H9 (cell line): ENCODE results near the gene SNORC. TPM values are rescaled to one million over a fixed set of nuclear protein-coding genes. Genes with fewer than 3 reads are reported as not detected.

Experiments
- DNase-seq: peaks from one replicate; pipeline ENCODE4 v3.0.0-alpha.2; 2017
- H2AFZ ChIP-seq: one replicate; pipeline ENCODE4 v1.6.1; 2013; ENCODE audit warnings: mild to moderate bottlenecking, low read length, control low read depth, moderate library complexity
- H2AK5ac ChIP-seq: 2 replicates; pipeline ENCODE4 v1.6.1; 2013; ENCODE audit warnings: low read length, control low read depth, mixed read lengths; ENCODE audit not compliant: insufficient read length
- H2BK120ac ChIP-seq: one replicate; pipeline ENCODE4 v1.6.1; 2013; ENCODE audit warnings: low read depth, mild to moderate bottlenecking, low read length, control low read depth, inconsistent platforms; ENCODE audit not compliant: poor library complexity, severe bottlenecking
- H2BK12ac ChIP-seq: 2 replicates; pipeline ENCODE4 v1.6.1; 2013; ENCODE audit warnings: low read length, control low read depth, mixed read lengths, low read depth; ENCODE audit not compliant: insufficient read length
- H2BK15ac ChIP-seq: 2 replicates; pipeline ENCODE4 v1.6.1; 2013; ENCODE audit warnings: low read depth, low read length, control low read depth
- H2BK20ac ChIP-seq: one replicate; pipeline ENCODE4 v1.6.1; 2013; ENCODE audit warnings: low read depth, mild to moderate bottlenecking, low read length, control low read depth, inconsistent platforms; ENCODE audit not compliant: poor library complexity, severe bottlenecking
- H2BK5ac ChIP-seq: 2 replicates; pipeline ENCODE4 v1.6.1; 2013; ENCODE audit warnings: low read length, control low read depth, mixed read lengths; ENCODE audit not compliant: insufficient read length
- H3K14ac ChIP-seq: 2 replicates; pipeline ENCODE4 v1.6.1; 2013; ENCODE audit warnings: low read length, control low read depth; ENCODE audit not compliant: insufficient read depth
- H3K18ac ChIP-seq: 2 replicates; pipeline ENCODE4 v1.6.1; 2013; ENCODE audit warnings: low read depth, mild to moderate bottlenecking, mixed read lengths, low read length, control low read depth; ENCODE audit not compliant: insufficient read length
- H3K23ac ChIP-seq: 2 replicates; pipeline ENCODE4 v1.6.1; 2013; ENCODE audit warnings: low read length, control low read depth, mixed read lengths, low read depth; ENCODE audit not compliant: insufficient read length
- H3K23me2 ChIP-seq: 2 replicates; pipeline ENCODE4 v1.6.1; 2013; ENCODE audit warnings: low read depth, mild to moderate bottlenecking, mixed read lengths, low read length, control low read depth; ENCODE audit not compliant: insufficient read length, poor library complexity, severe bottlenecking
- H3K27ac ChIP-seq: 2 replicates; pipeline ENCODE4 v1.5.1; 2013; ENCODE audit warnings: low read length, control low read depth, mixed read lengths, low read depth; ENCODE audit not compliant: insufficient read length
- H3K27me3 ChIP-seq: 2 replicates; pipeline ENCODE4 v1.6.1; 2013; ENCODE audit warnings: low read length, control low read depth, inconsistent platforms; ENCODE audit not compliant: insufficient read depth
- H3K4ac ChIP-seq: 2 replicates; pipeline ENCODE4 v1.6.1; 2013; ENCODE audit warnings: low read depth, mild to moderate bottlenecking, control low read depth, inconsistent platforms, low read length, moderate library complexity
- H3K4me1 ChIP-seq: 2 replicates; pipeline ENCODE4 v1.6.1; 2013; ENCODE audit warnings: low read length, control low read depth, inconsistent platforms; ENCODE audit not compliant: insufficient read depth
- H3K4me2 ChIP-seq: 2 replicates; pipeline ENCODE4 v1.6.1; 2013; ENCODE audit warnings: low read length, control low read depth, mixed read lengths; ENCODE audit not compliant: insufficient read length, insufficient read depth
- H3K56ac ChIP-seq: 2 replicates; pipeline ENCODE4 v1.6.1; 2013; ENCODE audit warnings: low read depth, mild to moderate bottlenecking, mixed read lengths, low read length, control low read depth; ENCODE audit not compliant: insufficient read length
- H3K79me1 ChIP-seq: 2 replicates; pipeline ENCODE4 v1.6.1; 2013; ENCODE audit warnings: low read depth, mild to moderate bottlenecking, moderate library complexity, low read length, control low read depth, inconsistent platforms; ENCODE audit not compliant: insufficient read depth, poor library complexity, severe bottlenecking
- H3K79me2 ChIP-seq: 2 replicates; pipeline ENCODE4 v1.6.1; 2013; ENCODE audit warnings: low read length, control low read depth, inconsistent platforms; ENCODE audit not compliant: insufficient read depth
- H3K9ac ChIP-seq: 2 replicates; pipeline ENCODE4 v1.6.1; 2013; ENCODE audit warnings: low read length, control low read depth, mixed read lengths; ENCODE audit not compliant: insufficient read length; ENCODE audit errors: extremely low read depth
- H3K9me3 ChIP-seq: one replicate; pipeline ENCODE4 v1.6.1; 2013; ENCODE audit warnings: low read depth, low read length, inconsistent platforms; ENCODE audit not compliant: control insufficient read depth
- H3T11ph ChIP-seq: one replicate; pipeline ENCODE4 v1.6.1; 2013; ENCODE audit warnings: mild to moderate bottlenecking, low read length, control low read depth, inconsistent platforms
- H4K20me1 ChIP-seq: one replicate; pipeline ENCODE4 v1.6.1; 2013; ENCODE audit not compliant: control insufficient read depth, insufficient read length, insufficient read depth
- H4K5ac ChIP-seq: 2 replicates; pipeline ENCODE4 v1.6.1; 2013; ENCODE audit warnings: low read depth, mild to moderate bottlenecking, mixed read lengths, low read length, control low read depth; ENCODE audit not compliant: insufficient read length
- H4K8ac ChIP-seq: replicated peaks from 2 replicates; pipeline ENCODE4 v1.6.1; 2013; ENCODE audit warnings: low read length, control low read depth, mixed read lengths, low read depth; ENCODE audit not compliant: insufficient read length
- H4K91ac ChIP-seq: 2 replicates; pipeline ENCODE4 v1.6.1; 2013; ENCODE audit warnings: low read depth, mild to moderate bottlenecking, moderate library complexity, mixed read lengths, low read length, control low read depth; ENCODE audit not compliant: insufficient read length
- H3K27ac Mint-ChIP-seq, 3 experiments: 2 replicates in 2 of 3; 3 replicates in 1 of 3; pipeline ENCODE4 v1.8.0; 2020 to 2021; ENCODE audit warnings: mixed read lengths in 3 of 3, mild to moderate bottlenecking in 1 of 3, moderate library complexity in 1 of 3
- H3K27me3 Mint-ChIP-seq: 2 replicates; pipeline ENCODE4 v1.8.0; 2021; ENCODE audit warnings: low read depth, mild to moderate bottlenecking, moderate library complexity, mixed read lengths
- H3K36me3 Mint-ChIP-seq, 3 experiments: 2 replicates in 2 of 3; 3 replicates in 1 of 3; pipeline ENCODE4 v1.8.0; 2020 to 2021; ENCODE audit warnings: low read depth in 3 of 3, mixed read lengths in 3 of 3; ENCODE audit not compliant: insufficient read depth in 1 of 3
- H3K4me1 Mint-ChIP-seq, 2 experiments: 2 replicates each; pipeline ENCODE4 v1.8.0; 2020; ENCODE audit warnings: mixed read lengths in 2 of 2
- H3K4me3 Mint-ChIP-seq, 2 experiments: 2 replicates in 1 of 2; 3 replicates in 1 of 2; pipeline ENCODE4 v1.8.0; 2020 to 2021; ENCODE audit warnings: mild to moderate bottlenecking in 2 of 2, mixed read lengths in 2 of 2, moderate library complexity in 1 of 2
- H3K9me3 Mint-ChIP-seq, 2 experiments: 2 replicates in 1 of 2; 3 replicates in 1 of 2; pipeline ENCODE4 v1.8.0; 2020; ENCODE audit warnings: mild to moderate bottlenecking in 2 of 2, mixed read lengths in 2 of 2, moderate library complexity in 1 of 2
- CTCF ChIP-seq: fragments of 200-600 bp; sonication (generic); conservative IDR thresholded peaks from 3 replicates; pipeline ENCODE4 v1.8.0; 2021; ENCODE audit warnings: antibody characterized with exemption, mild to moderate bottlenecking
- WGBS: extraction: QIAGEN DNeasy Blood & Tissue Kit; methylation state at CpG from one replicate; pipeline ENCODE4 v1.1.7; 2013; ENCODE audit warnings: missing lambda C conversion rate, low lambda C conversion rate, mixed read lengths; ENCODE audit not compliant: insufficient read length; ENCODE audit errors: extremely low coverage; 5-methylcytosine and 5-hydroxymethylcytosine counted together
- total RNA-seq: library from RNA; stranded (reverse); gene quantifications from 2 replicates; pipeline ENCODE4 v1.2.1, GENCODE V29; 2021

Gene SNORC
- total RNA-seq, 1 experiment from 2014 or later = 1.1 TPM

- WGBS = no CpG with 5 or more reads among the region's 11 CpGs
- Histone ChIP-seq H3K4me2 (no peak overlapping the region), H3K27me3 (no peaks in the 10 kb centered on the region), H2BK12ac (no peak overlapping the region), H2AFZ (no peak overlapping the region), H4K5ac (no peak overlapping the region), H4K8ac (no peak overlapping the region), H3T11ph (no peak overlapping the region), H3K4me1 (no peaks in the 10 kb centered on the region; the same call in 1 of the 2 replicates), H3K23ac (no peak overlapping the region), H2BK20ac (no peak overlapping the region), H3K27ac (no peak overlapping the region), H3K56ac (no peak overlapping the region), H2BK120ac (no peak overlapping the region), H4K20me1 (no peaks in the 10 kb centered on the region), H3K9ac (no peak overlapping the region), H2BK15ac (no peak overlapping the region), H3K23me2 (no peaks in the 10 kb centered on the region), H3K4ac (no peak overlapping the region), H3K79me2 (no peaks in the 10 kb centered on the region), H2BK5ac (no peak overlapping the region), H3K9me3 (no peaks in the 10 kb centered on the region), H2AK5ac (no peak overlapping the region), H4K91ac (no peak overlapping the region), H3K18ac (no peak overlapping the region), H3K14ac (no peak overlapping the region), H3K79me1 (no peaks in the 10 kb centered on the region)
- peaks cover 14 to 17% of the 10 kb centered on the region in 2 experiments for H3K4me1 Mint-ChIP-seq
- no peak overlapping the region for H3K4me3 Mint-ChIP-seq
- no peak for DNase-seq
- peaks cover 15% of the 10 kb centered on the region for H3K27me3 Mint-ChIP-seq
- H3K36me3 Mint-ChIP-seq = no peaks in the 10 kb centered on the region; a peak in 2 of 7 replicates
- peaks cover 0 to 2% of the 10 kb centered on the region in 2 experiments; a peak in 2 of 5 replicates for H3K9me3 Mint-ChIP-seq
- TF ChIP-seq CTCF = no peak
- H3K27ac Mint-ChIP-seq = no peak overlapping the region; a peak in 1 of 7 replicates
These were observed 16.1 kb downstream of the SNORC start for GRCh38 chr2:232886176-232886575.
